HG03432 (cell line): ENCODE results near the gene PANX3.
"Not testable (repeated sequence)": the region's sequence is repeated elsewhere in the genome, so short reads cannot be mapped to it uniquely, and the experiment has no call there.

Experiments
- ATAC-seq: cut with Tn5 transposase; IDR thresholded peaks from one replicate; pipeline ENCODE4 v1.9.1; 2021; ENCODE audit warnings: mild to moderate bottlenecking, moderate library complexity; ENCODE audit not compliant: unreplicated experiment

The PANX3 gene, protein sequence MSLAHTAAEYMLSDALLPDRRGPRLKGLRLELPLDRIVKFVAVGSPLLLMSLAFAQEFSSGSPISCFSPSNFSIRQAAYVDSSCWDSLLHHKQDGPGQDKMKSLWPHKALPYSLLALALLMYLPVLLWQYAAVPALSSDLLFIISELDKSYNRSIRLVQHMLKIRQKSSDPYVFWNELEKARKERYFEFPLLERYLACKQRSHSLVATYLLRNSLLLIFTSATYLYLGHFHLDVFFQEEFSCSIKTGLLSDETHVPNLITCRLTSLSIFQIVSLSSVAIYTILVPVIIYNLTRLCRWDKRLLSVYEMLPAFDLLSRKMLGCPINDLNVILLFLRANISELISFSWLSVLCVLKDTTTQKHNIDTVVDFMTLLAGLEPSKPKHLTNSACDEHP

DNA sequence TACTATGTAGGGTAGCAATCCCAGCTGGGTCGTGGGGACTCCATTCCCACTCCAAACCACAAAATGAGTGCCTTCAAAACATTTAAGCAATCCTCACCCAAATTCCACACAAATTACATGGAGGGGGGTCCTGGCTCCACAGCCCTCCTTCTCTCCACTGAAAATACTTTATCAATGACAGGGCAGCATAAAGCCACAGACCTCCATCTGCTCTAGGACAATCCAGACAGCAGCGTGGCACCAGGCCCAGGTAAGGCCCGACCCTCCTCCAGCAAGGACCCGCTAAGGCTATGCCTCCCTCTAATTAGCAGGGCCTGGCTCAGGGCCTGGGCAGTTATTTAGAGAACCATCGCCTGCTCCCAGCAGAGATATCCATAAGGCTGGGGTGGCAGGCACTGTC lies at the start of gene PANX3:
PANX3 (plus strand) TSS at position 365 of the 400 bp plus-strand sequence. CDS start 129 bp downstream, outside the sequence.
- no peak for ATAC-seq

DNA sequence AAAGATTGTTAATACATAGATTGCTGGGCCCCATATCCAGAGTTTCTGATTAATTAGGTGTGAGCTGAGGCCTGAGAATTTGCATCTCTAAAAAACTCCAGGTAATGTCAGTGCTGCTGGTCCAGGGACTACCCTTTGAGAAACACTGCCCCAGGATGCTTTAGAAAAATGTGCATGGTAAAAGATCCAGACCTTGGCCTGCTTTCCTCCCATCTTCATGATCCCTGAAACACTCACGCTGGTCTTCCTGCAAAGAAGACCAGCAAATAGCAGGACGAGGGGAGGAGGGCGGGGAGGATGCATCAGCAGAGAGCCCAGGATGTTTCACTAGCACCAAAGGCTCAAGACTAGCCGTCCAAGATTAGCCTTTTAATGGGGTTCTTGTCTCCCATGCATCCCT lies 41.5 kb upstream of the PANX3 start, which contains the start of gene OR8A1:
OR8A1 (plus strand) TSS at position 301 of the 400 bp plus-strand sequence. CDS start 123 bp downstream, outside the sequence.
- ATAC-seq: no peak

DNA sequence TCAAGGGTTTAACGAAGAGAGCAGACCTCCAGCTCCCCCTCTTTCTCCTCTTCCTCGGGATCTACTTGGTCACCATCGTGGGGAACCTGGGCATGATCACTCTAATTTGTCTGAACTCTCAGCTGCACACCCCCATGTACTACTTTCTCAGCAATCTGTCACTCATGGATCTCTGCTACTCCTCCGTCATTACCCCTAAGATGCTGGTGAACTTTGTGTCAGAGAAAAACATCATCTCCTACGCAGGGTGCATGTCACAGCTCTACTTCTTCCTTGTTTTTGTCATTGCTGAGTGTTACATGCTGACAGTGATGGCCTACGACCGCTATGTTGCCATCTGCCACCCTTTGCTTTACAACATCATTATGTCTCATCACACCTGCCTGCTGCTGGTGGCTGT lies 41.1 kb upstream of the PANX3 start:
- ATAC-seq: no peak

DNA sequence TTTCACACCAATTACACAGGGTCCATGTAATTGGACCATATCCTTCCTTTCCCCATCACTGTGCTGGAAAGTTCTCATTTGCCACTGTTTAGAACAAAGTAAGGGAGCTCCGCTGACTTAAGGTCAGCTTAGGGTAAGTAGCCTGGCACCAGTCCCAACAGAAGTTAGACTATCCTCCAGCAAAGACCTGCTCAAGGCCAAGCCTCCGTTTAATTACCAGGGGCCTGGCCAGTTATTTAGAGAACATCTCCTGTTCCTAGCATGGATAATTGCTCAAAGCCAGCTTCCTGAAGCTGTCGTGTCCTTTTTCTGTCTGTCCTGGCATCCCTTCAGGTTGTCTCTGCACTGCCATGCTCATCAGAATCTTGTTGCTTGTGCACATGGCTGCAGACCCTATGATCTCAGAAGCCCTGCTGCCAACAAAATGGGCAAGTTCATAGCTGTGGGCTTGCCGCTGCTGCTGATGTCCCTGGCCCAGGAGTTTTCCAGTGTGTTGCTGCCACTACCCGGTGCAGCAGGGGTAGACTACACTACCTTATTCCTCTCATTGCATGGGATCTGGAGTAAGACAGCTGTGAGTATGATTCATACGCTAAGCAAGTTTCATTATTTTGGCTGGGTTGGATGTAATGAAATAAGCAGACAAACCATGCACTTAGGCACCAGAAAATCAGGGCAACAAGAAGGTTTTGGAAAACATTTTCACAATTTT lies 33.4 kb upstream of the PANX3 start:
- no peak for ATAC-seq

DNA sequence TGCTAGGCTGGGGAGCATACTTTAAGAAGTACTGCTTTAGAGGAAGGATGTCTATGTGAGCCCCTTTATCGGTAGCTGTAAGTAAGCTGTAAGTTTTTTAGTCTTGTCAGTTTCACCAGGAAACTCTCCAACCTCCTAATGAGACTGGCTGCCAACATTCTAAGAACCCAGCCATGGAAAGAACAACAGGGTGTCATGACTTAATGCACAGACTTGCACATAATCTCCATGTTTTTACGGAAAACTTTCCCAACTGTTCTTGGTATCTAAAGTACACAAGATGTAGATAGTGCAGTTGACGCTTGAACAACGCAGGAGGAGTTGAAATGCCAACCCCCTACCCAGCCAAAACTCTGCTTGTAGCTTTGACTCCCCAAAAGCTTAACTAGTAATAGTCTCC lies 32.5 kb upstream of the PANX3 start:
- ATAC-seq: no peak

DNA sequence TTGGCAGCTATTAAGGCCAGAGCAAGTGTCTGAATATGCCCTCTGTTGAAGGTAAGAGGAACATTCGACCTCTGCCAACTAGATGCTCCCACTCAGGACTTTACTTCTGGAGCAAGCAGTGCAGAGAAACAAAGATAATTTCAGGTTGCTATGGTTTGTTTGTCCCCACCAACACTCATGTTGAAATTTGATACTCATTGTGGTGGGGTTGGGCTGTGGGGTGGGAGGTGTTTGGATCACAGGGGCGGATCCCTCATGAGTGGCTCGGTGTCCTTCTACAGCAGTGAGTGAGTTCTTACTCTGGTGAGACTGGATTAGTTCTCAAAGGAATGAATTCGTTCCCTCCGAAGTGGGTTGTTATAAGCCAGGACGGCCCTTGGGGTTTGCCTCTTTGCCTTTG lies 29.4 kb upstream of the PANX3 start:
- no peak for ATAC-seq

DNA sequence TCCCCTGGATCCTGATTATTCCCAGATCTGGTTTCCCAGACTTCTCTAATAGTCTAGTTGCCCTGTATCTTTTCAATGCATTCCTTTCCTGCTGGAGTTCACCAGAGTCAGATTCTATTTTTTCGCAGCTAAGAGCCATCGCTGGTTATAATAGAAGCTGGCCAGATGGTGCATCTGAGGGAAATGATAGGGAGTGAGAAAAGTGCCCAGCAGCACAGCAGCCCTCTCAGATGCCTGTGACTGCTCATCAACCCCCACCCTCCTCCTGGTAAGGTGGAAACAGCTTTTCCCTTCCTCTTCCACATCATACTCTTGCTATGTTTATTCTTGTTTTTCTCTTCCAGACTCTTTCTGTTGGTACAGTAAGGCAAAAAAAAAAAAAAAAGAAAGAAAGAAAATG lies 28.7 kb upstream of the PANX3 start:
- ATAC-seq: no peak

DNA sequence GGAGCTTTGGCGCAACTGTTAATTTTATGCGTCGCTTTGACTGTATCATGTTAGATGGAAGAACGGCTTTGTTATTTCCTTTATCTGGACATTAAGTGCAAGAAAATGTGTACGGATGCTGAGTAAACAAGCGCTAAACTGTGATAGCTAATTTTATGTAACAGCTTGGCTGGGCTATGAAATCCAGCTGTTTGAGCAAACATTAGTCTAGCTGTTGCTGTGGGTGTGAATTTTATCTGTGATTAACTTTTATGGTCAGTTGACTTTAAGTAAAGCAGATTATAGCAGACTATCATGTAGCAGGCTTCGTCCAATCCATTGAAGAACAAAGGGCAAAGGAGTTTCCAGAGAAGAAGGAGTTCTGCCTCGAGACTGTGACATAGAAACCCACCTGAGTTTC lies 27.4 kb upstream of the PANX3 start:
- no peak for ATAC-seq

DNA sequence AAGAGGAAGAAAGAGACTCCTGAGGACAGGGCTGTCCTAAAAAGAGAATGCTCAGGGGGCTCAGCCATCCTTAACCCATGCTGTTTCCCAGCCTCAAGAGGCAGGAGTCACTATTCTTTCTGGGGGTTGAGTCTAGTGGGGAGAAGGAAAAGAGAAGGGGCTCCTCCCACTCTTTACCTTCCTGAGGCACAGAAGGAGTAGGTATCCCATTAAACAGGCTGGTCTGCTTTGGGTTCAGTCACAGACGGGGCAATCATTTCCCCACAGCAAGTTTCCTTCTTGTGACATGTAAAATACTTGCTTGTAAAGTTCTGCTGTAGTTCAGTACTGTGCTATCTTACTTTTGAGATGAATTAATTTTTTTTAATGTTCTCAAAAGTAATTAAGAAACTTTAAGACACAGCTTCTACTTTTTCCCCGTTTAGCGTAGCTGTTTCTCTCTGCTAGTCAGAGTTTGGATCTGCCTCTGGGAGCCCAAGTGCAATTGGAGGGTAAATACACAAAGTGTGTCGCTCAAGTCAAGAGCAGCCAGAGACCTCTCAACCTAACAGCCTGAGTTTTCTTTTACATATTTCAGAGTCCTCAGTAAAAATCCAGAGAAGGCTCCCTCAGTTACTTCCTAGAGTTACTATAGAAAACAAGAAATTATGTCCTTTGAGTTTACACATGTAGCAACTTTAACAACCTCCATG lies 26.4 kb upstream of the PANX3 start:
- ATAC-seq: no peak

DNA sequence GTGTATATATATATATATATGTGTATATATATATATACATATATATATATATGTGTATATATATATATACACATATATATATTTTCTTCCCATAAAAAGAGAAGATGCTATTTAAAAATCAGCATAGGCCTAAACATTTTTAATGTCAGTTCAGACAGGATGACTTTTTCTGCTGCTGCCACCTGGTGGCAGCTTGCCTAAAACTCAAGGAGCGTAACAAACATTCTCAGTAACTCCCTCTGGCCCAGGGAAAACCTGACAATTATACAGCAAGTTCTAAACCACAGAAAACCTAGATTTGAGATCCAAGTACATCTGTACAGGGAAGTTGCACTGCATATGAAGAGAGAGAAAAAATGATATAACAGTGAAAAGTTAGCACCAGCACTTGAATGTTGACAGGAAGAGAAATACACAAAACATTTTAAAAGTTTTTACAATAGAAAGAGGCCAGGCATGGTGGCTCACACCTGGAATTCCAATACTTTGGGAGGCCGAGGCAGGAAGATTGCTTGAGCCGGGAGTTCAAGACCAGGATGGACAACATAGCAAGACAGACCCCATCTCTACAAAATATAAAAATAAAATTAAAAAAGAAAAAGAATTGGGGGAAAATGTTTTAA lies 24.9 kb upstream of the PANX3 start:
- no peak for ATAC-seq

DNA sequence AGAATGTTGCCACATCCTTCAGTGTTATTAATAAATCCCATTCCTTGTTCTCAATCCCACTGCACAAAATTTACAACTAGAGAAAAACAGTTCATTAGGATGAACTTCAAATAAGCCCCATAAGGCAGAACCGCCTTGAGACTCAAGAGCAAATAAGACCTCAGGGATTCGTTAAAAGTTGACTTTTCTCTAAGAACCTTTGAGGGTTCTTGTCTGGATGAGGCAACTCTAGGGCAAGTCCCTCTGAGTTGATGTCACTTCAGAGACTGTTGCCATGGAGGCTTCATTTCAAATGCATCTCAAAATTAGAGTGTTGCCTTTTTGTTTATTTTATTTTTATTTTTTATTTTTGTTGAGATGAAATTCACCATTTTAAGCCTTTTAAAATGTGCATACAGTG lies 19.8 kb upstream of the PANX3 start:
- no peak for ATAC-seq

DNA sequence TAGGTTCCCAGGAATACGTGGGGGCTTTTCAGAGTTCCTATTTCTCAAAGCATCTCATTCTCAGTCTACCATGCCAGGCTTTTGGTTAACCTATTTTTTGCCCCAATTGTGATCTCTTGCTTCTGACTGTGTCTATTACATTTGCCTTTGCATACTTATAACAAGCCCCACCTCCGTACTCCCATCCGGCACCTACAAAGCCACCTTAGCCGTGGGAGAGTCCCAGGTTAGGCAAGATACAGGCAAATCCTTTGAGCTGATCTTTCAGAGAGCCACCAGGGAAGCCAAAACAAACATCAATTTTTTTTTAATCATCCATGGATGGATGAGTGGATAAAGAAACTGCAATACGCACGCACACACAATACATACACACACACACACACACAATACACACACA lies 18.6 kb upstream of the PANX3 start:
- ATAC-seq: no peak

DNA sequence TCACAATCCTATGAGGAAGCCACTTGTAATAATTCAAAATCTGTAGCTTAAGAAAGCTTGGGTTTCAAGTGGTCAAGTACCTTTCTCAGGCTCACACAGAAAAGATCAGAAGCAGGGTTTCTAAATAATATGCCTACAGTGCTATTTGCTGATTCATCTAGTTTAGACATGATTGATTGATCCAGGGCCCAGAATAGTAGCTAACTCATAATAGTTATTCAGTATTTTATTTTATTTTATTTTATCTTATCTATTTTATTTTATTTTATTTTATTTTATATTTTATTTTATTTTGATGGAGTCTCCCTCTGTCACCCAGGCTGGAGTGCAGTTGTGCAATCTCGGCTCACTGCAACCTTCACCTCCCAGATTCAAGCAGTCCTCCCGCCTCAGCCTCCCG lies 15.9 kb upstream of the PANX3 start:
- ATAC-seq: no peak

DNA sequence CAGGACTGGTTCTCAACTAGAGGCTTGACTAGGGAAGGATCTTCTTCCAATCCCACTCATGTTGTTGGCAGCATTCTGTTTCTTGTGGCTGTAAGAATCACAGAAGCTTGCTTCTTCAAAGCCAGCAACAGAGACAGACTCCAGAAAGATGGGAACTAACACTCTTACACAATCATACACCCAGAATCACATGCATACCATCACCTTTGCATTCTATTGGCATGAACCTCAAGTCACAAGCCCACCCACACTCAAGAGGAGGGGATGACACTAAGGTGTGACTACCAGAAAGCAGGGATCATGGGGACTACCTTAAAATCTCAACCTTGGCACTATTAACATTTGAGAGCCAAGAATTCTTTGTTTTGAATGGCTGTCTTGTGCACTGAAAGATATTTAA lies 13.6 kb upstream of the PANX3 start:
- no peak for ATAC-seq

DNA sequence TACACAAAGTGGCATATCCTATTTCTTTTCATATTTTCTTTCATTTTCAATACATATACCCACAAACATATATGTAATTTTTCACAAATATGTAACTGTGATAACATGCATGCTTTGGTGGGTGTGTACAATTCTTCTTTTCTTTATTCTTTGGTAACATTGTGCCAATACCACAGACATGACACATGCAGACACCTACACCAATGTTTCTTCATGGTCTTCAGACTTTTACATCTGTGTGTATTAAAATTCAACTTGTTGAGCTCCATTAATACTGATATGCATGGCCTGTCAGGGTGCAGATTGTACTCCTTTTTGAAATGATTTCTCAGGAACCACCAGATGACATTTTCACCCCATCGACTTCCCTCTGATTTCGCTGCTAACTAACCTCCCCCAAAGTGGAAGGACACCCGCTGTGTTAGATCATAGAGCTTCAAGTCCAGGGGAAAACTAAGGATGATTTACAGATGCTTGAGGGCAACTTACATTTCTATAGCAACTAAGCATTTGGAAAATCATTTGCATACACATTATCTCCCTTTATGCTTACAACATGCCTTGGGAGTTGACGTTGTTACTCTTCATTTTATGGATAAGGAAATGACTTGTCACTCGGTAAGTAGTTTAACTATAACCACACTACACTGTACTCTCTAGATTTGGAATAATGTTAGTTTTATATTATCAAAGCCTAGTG lies 10.5 kb upstream of the PANX3 start:
- no peak for ATAC-seq

DNA sequence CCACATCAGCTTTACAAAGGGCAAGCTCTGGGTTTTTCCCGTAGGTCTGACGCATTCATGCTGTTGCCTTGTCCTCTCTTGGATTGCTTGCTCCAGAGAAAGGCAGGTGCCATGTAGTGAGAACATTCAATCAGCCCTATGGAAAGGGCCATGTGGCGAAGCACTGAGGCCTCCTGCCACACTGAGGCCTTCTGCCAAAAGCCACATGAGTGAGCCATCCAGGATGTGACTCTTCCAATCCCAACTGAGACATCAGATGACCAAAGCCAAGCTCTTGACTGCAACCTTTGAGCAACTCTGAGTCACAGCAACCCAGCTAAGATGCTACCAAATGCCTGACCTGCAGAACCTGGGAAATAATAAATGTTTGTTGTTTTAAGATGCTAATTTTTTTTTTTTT lies 9.0 kb upstream of the PANX3 start:
- ATAC-seq: no peak

DNA sequence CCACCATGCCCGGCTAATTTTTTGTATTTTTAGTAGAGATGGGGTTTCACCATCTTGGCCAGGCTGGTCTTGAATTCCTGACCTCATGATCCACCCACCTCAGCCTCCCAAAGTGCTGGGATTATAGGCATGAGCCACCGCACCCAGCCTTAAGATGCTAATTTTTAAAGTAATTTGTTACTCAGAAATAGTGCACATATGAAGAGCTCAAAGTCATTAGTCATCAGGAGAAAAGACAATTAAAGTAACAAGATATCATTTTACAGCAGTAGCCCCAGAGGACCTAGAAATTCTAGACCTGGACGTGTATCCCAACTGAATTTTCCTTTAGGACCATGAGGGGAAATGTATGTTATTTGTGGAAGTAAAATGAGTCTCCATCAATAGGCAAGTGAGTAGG lies 8.5 kb upstream of the PANX3 start:
- not testable (repeated sequence) for ATAC-seq

DNA sequence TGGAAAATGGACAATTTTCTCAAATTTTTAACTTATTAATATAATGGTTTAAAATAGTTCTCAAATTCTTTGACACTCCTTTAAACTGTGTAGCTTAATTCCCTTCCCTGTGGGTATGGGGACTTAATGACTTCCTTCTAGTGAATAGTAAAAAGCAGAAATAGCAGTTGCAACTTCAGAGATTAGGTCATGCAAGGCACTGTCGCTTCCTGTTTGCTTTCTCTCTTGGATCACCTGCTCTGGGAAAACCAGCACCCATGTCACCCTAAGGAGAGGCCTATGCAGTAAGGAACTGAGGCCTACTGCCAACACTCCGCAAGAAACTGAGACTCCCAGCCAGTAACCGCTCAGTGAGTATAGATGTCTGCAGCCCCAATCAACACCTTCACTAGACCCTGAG lies 5.5 kb upstream of the PANX3 start:
- no peak for ATAC-seq

DNA sequence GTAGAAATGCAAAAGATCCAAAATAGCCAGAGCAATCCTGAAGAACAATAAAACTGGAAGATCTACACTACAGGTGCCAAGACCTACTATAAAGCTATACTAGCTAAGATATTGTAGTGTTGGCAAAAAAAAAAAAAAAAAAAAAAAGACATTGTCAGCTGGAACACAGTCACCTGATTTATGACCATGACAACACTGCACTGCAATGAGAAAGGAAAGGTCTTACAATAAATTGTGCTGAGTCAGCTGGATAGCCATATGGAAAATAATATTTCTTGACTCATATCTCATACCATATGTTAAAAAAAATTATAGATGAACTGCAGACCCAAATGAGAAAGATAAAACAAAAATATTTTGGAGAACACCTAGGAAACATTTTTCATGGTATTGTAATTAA lies 3.1 kb upstream of the PANX3 start:
- no peak for ATAC-seq

DNA sequence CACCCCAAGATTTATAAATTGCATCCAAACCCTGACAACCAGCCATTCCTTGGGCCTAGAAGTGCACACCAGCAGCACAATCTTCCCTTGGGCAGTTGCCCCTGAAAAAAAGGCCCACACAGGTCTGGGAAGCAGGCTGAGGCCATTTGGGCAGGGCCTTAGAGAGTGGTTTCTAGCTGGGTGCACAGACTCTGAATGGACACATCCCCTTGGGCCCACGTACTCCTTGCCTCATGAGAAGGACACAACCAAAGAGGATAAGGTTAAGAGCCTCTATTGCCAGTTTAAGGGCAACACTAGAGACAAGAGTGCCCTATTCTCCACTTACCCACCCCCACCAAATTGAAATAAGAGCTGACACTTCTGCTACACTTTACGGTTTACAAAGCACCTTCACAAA lies 933 bp upstream of the PANX3 start:
- ATAC-seq: no peak

DNA sequence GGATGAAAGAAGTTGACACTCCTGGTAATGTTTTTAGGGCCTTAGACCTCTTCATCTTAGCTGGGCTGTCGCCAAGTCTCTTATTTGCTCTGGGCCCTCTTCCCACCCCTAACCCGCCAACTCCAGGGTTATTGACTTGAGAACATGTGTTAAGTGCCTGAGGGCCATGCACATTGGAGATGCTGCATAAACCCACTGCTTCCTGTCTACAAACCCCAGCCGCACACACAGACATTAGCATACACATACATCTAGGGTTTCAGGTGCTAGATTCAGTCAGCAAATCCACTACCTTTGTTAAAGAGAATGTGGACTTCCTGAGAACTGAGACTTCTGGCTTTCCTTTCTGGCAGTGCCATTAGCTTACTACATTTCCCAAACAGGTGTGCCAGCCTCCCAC lies 817 bp downstream of the PANX3 start:
- peak; percentile 60 for ATAC-seq
